ENCODE data around the gene SFXN5.

GRCh38 chr2:72913486-72914205, 157.9 kb downstream of the SFXN5 start:
- TF ChIP-seq, protein P1, sequence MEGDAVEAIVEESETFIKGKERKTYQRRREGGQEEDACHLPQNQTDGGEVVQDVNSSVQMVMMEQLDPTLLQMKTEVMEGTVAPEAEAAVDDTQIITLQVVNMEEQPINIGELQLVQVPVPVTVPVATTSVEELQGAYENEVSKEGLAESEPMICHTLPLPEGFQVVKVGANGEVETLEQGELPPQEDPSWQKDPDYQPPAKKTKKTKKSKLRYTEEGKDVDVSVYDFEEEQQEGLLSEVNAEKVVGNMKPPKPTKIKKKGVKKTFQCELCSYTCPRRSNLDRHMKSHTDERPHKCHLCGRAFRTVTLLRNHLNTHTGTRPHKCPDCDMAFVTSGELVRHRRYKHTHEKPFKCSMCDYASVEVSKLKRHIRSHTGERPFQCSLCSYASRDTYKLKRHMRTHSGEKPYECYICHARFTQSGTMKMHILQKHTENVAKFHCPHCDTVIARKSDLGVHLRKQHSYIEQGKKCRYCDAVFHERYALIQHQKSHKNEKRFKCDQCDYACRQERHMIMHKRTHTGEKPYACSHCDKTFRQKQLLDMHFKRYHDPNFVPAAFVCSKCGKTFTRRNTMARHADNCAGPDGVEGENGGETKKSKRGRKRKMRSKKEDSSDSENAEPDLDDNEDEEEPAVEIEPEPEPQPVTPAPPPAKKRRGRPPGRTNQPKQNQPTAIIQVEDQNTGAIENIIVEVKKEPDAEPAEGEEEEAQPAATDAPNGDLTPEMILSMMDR (conservative IDR thresholded peaks at IDR 0.05) = no peak
- no peak for TF ChIP-seq EZH2 (IDR thresholded peaks at IDR 0.05; ENCODE audit: low read depth)

Measured in PC-9 (cell line).